IMR-90 (cell line): Measurements from ENCODE around the gene DISC1. TPM values are rescaled to one million over a fixed set of nuclear protein-coding genes. Genes with fewer than 3 reads are reported as not detected.

Experiments
- ATAC-seq: fragments of 200-7000 bp; cut with Tn5 transposase; 2 replicates; pipeline ENCODE4 v1.9.1; 2020; ENCODE audit warnings: low read depth, mild to moderate bottlenecking, moderate library complexity
- BruUV-seq: library from RNA; stranded (reverse); fragments of 400-500 nt; replicated peaks from 2 replicates; lab custom pipeline; 2021; lab: Mats Ljungman, UMichigan
- CTCF ChIA-PET: fragments of 300-600 bp; formaldehyde crosslinking; extraction: SDS; loops from one replicate; lab custom pipeline; 2021; ENCODE audit warnings: antibody characterized with exemption; lab: Yijun Ruan, JAX
- POLR2A ChIA-PET: fragments of 300-600 bp; sonication (Branson Sonifier 250); formaldehyde crosslinking; loops from one replicate; lab custom pipeline; 2022; ENCODE audit warnings: antibody characterized with exemption; ENCODE audit not compliant: unreplicated experiment; lab: Charles Lee
- DNase-seq: peaks from one replicate; pipeline ENCODE4 v3.0.0; 2013
- H2AFZ ChIP-seq: replicated peaks from 2 replicates; pipeline ENCODE3; 2013; ENCODE audit warnings: low read length, mild to moderate bottlenecking; ENCODE audit not compliant: poor library complexity
- H2AK5ac ChIP-seq: 2 replicates; pipeline ENCODE4 v1.6.1; 2013; ENCODE audit warnings: low read depth, low read length, inconsistent platforms
- H2AK9ac ChIP-seq: replicated peaks from 2 replicates; pipeline ENCODE3; 2013; ENCODE audit warnings: mild to moderate bottlenecking, low read depth, low read length, moderate library complexity; ENCODE audit not compliant: poor library complexity
- H2BK120ac ChIP-seq: 2 replicates; pipeline ENCODE4 v1.6.1; 2013; ENCODE audit warnings: low read depth, low read length, inconsistent platforms
- H2BK15ac ChIP-seq: 3 replicates; pipeline ENCODE4 v1.6.1; 2013; ENCODE audit warnings: low read depth, low read length, inconsistent platforms
- H2BK20ac ChIP-seq: 2 replicates; pipeline ENCODE4 v1.6.1; 2013; ENCODE audit warnings: low read depth, mild to moderate bottlenecking, inconsistent platforms, low read length, moderate library complexity
- H2BK5ac ChIP-seq: 2 replicates; pipeline ENCODE4 v1.6.1; 2013; ENCODE audit warnings: mild to moderate bottlenecking, low read depth, low read length, inconsistent platforms; ENCODE audit not compliant: poor library complexity, severe bottlenecking
- H3K14ac ChIP-seq: replicated peaks from 2 replicates; pipeline ENCODE4 v1.6.1; 2013; ENCODE audit warnings: low read depth, low read length, inconsistent platforms
- H3K18ac ChIP-seq: 2 replicates; pipeline ENCODE4 v1.6.1; 2013; ENCODE audit warnings: low read depth, low read length, control low read depth
- H3K23ac ChIP-seq: 2 replicates; pipeline ENCODE4 v1.6.1; 2013; ENCODE audit warnings: low read depth, low read length, inconsistent platforms
- H3K27ac ChIP-seq: 2 replicates; pipeline ENCODE4 v1.5.1; 2013; ENCODE audit warnings: mild to moderate bottlenecking, control low read depth, low read length; ENCODE audit not compliant: insufficient read depth
- H3K27me3 ChIP-seq: 2 replicates; pipeline ENCODE4 v1.6.1; 2013; ENCODE audit warnings: low read length; ENCODE audit not compliant: control insufficient read depth, insufficient read depth
- H3K36me3 ChIP-seq: 2 replicates; pipeline ENCODE4 v1.6.1; 2013; ENCODE audit warnings: low read length, mixed read lengths; ENCODE audit not compliant: control insufficient read depth, insufficient read depth
- H3K4ac ChIP-seq: 2 replicates; pipeline ENCODE4 v1.6.1; 2013; ENCODE audit warnings: low read depth, low read length, inconsistent platforms
- H3K4me1 ChIP-seq: 2 replicates; pipeline ENCODE4 v1.6.1; 2013; ENCODE audit warnings: low read length, mixed read lengths; ENCODE audit not compliant: control insufficient read depth, insufficient read depth
- H3K4me2 ChIP-seq: 2 replicates; pipeline ENCODE4 v1.6.1; 2013; ENCODE audit warnings: low read depth, mild to moderate bottlenecking, control low read depth, low read length, moderate library complexity
- H3K4me3 ChIP-seq: 2 replicates; pipeline ENCODE4 v1.5.1; 2013; ENCODE audit warnings: low read depth, mild to moderate bottlenecking, control low read depth, low read length, moderate library complexity; ENCODE audit not compliant: insufficient read depth
- H3K56ac ChIP-seq: 2 replicates; pipeline ENCODE4 v1.6.1; 2013; ENCODE audit warnings: low read length, inconsistent platforms; ENCODE audit not compliant: insufficient read depth; ENCODE audit errors: extremely low read depth
- H3K79me1 ChIP-seq, 2 experiments: 2 replicates each; pipeline ENCODE4 v1.6.1; 2013; ENCODE audit warnings: low read length in 2 of 2, inconsistent platforms in 1 of 2, low read depth in 1 of 2
- H3K9ac ChIP-seq: 2 replicates; pipeline ENCODE4 v1.6.1; 2013; ENCODE audit warnings: low read depth, low read length, control low read depth
- H3K9me1 ChIP-seq: 2 replicates; pipeline ENCODE4 v1.6.1; 2013; ENCODE audit warnings: low read length, inconsistent platforms; ENCODE audit not compliant: insufficient read depth
- H3K9me3 ChIP-seq: 2 replicates; pipeline ENCODE4 v1.6.1; 2013; ENCODE audit warnings: low read length; ENCODE audit not compliant: control insufficient read depth, insufficient read depth
- H4K20me1 ChIP-seq: 2 replicates; pipeline ENCODE4 v1.6.1; 2013; ENCODE audit warnings: low read length, inconsistent platforms; ENCODE audit not compliant: insufficient read depth
- H4K5ac ChIP-seq: 2 replicates; pipeline ENCODE4 v1.6.1; 2013; ENCODE audit warnings: mild to moderate bottlenecking, low read depth, low read length, control low read depth
- H4K8ac ChIP-seq, 2 experiments: 2 replicates each; pipeline ENCODE4 v1.6.1; 2013; ENCODE audit warnings: low read depth in 2 of 2, low read length in 2 of 2, control low read depth in 1 of 2, inconsistent platforms in 1 of 2
- H4K91ac ChIP-seq: 2 replicates; pipeline ENCODE4 v1.6.1; 2013; ENCODE audit warnings: low read depth, low read length, inconsistent platforms; ENCODE audit not compliant: insufficient read depth
- BHLHE40 ChIP-seq: fragments of 150-350 bp; IDR thresholded peaks from 2 replicates; pipeline ENCODE4 v1.6.1; 2016; ENCODE audit warnings: mild to moderate bottlenecking, low read depth, low read length
- CEBPB ChIP-seq: IDR thresholded peaks from 2 replicates; pipeline ENCODE4 v1.6.1; 2012; ENCODE audit warnings: low read depth, low read length, improper control_type of control experiment
- CHD1 ChIP-seq: IDR thresholded peaks from 2 replicates; pipeline ENCODE4 v1.6.1; 2012; ENCODE audit warnings: low read depth, low read length, improper control_type of control experiment
- CTCF ChIP-seq: conservative IDR thresholded peaks from 2 replicates; pipeline ENCODE4 v1.5.1; 2012; ENCODE audit warnings: mild to moderate bottlenecking, low read depth, low read length, improper control_type of control experiment
- ELK1 ChIP-seq: fragments of 150-350 bp; IDR thresholded peaks from 2 replicates; pipeline ENCODE4 v1.6.1; 2016; ENCODE audit warnings: low read depth, mild to moderate bottlenecking, low read length, moderate library complexity, borderline replicate concordance
- FOS ChIP-seq: fragments of 150-350 bp; IDR thresholded peaks from 2 replicates; pipeline ENCODE4 v1.6.1; 2016; ENCODE audit warnings: low read depth, low read length
- MAFK ChIP-seq: IDR thresholded peaks from 2 replicates; pipeline ENCODE4 v1.6.1; 2012; ENCODE audit warnings: low read depth, low read length, improper control_type of control experiment
- MAZ ChIP-seq: IDR thresholded peaks from 2 replicates; pipeline ENCODE4 v1.6.1; 2012; ENCODE audit warnings: low read depth, mild to moderate bottlenecking, low read length, improper control_type of control experiment, moderate library complexity, borderline replicate concordance
- MXI1 ChIP-seq: IDR thresholded peaks from 2 replicates; pipeline ENCODE4 v1.6.1; 2012; ENCODE audit warnings: low read depth, mild to moderate bottlenecking, low read length, moderate library complexity, borderline replicate concordance
- NFE2L2 ChIP-seq: fragments of 150-350 bp; IDR thresholded peaks from 2 replicates; pipeline ENCODE4 v1.6.1; 2016; ENCODE audit warnings: low read depth, mild to moderate bottlenecking, low read length
- POLR2A ChIP-seq: IDR thresholded peaks from 2 replicates; pipeline ENCODE4 v1.6.1; 2012; ENCODE audit warnings: mild to moderate bottlenecking, low read depth, low read length
- RAD21 ChIP-seq: IDR thresholded peaks from 2 replicates; pipeline ENCODE4 v1.6.1; 2012; ENCODE audit warnings: low read length, improper control_type of control experiment
- RCOR1 ChIP-seq: IDR thresholded peaks from 2 replicates; pipeline ENCODE4 v1.6.1; 2012; ENCODE audit warnings: mild to moderate bottlenecking, low read length, improper control_type of control experiment; ENCODE audit not compliant: insufficient replicate concordance
- RFX5 ChIP-seq: IDR thresholded peaks from 2 replicates; pipeline ENCODE4 v1.8.0; 2012; ENCODE audit warnings: low read depth, mild to moderate bottlenecking, low read length, moderate library complexity
- SMC3 ChIP-seq: fragments of 150-350 bp; IDR thresholded peaks from 2 replicates; pipeline ENCODE4 v1.6.1; 2016; ENCODE audit warnings: low read depth, mild to moderate bottlenecking, antibody characterized with exemption, low read length, moderate library complexity
- USF2 ChIP-seq: fragments of 150-350 bp; IDR thresholded peaks from 2 replicates; pipeline ENCODE4 v1.6.1; 2017; ENCODE audit warnings: mild to moderate bottlenecking, antibody characterized with exemption, low read length, low read depth
- dilution Hi-C: fragments of 300-500 bp; cut with HindIII; formaldehyde crosslinking; loops from one replicate; pipeline ENCODE4 v1.14.3; 2018; ENCODE audit warnings: low sequenced_read_pairs; ENCODE audit not compliant: unreplicated experiment
- in situ Hi-C: fragments of 300-500 bp; cut with MboI; formaldehyde crosslinking; loops from 3 replicates; pipeline ENCODE4 v1.14.3; 2019; ENCODE audit warnings: low sequenced_read_pairs, inconsistent platforms, mixed read lengths
- intact Hi-C: fragments of 100-400 bp; cut with micrococcal nuclease; formaldehyde crosslinking; loops from 2 replicates; pipeline ENCODE4 v1.10.0; 2022
- polyA plus RNA-seq, 3 experiments: library from polyadenylated mRNA; depleted of rRNA; stranded (reverse); fragments of >200 nt; gene quantifications; 2 replicates each; pipeline ENCODE4 v1.2.3, GENCODE V29; 2012; ENCODE audit warnings: low replicate concordance in 1 of 3
- total RNA-seq: library from RNA; depleted of rRNA; stranded (reverse); fragments of >200 nt; gene quantifications from 2 replicates; pipeline ENCODE4 v1.2.3, GENCODE V29; 2012

Gene DISC1
- total and polyA plus RNA-seq, 2 of the 4 experiments (the other 2 are of a cell fraction): 2.2 to 7.0 TPM

- Histone ChIP-seq H3K9me3 (no peaks in the 10 kb centered on the region), H2BK120ac (no peak overlapping the region), H3K18ac (no peak overlapping the region), H3K9ac (no peak overlapping the region), H3K56ac (no peak overlapping the region), H3K23ac (no peak overlapping the region), H3K36me3 (no peaks in the 10 kb centered on the region), H3K4me3 (no peak overlapping the region), H2BK15ac (no peak overlapping the region), H3K4me1 (peaks cover 5% of the 10 kb centered on the region), H4K5ac (no peak overlapping the region), H3K4me2 (no peak overlapping the region), H4K91ac (0 out of 2 replicates have a peak overlapping the region, but pooled peaks have one; percentile 20), H2AK9ac (no peak overlapping the region), H2BK5ac (no peak overlapping the region), H3K27ac (no peak overlapping the region; the same call in 1 of the 2 replicates), H3K14ac (no peak overlapping the region), H2AFZ (no peak overlapping the region), H2AK5ac (no peak overlapping the region), H3K4ac (0 out of 2 replicates have a peak overlapping the region, but pooled peaks have one; percentile 7), H4K8ac (no peak overlapping the region), H2BK20ac (no peak overlapping the region), H3K27me3 (no peaks in the 10 kb centered on the region), H3K9me1 (peaks cover 4% of the 10 kb centered on the region; the same call in 1 of the 2 replicates), H4K20me1 (no peaks in the 10 kb centered on the region), H3K79me1 (peaks cover 3 to 15% of the 10 kb centered on the region in 2 experiments; a peak in 2 of 4 replicates)
- ATAC-seq (no peak), DNase-seq (no peak)
- POLR2A ChIA-PET: no interaction called here
- dilution Hi-C loops: no loop called here
- no TSS peak for BruUV-seq
- in situ Hi-C loops: no loop called here
- intact Hi-C loops: no loop called here
- TF ChIP-seq MAFK: no peak
- no peak for TF ChIP-seq NFE2L2
- TF ChIP-seq FOS: no peak
- TF ChIP-seq CHD1: no peak
- no peak for TF ChIP-seq CTCF
- TF ChIP-seq RCOR1: no peak
- TF ChIP-seq MXI1: no peak
- no peak for TF ChIP-seq USF2
- no peak for TF ChIP-seq MAZ
- TF ChIP-seq POLR2A: no peak
- TF ChIP-seq CEBPB: no peak
- TF ChIP-seq BHLHE40: no peak
- TF ChIP-seq RFX5: no peak
- no peak for TF ChIP-seq RAD21
- no peak for TF ChIP-seq ELK1
- TF ChIP-seq SMC3: no peak
- CTCF ChIA-PET: no interaction called here
These were observed 49.9 kb downstream of the DISC1 start for GRCh38 chr1:231676487-231676886.
